Measurements from ENCODE around the gene SCML1. TPM values are rescaled to one million over a fixed set of nuclear protein-coding genes. Genes with fewer than 3 reads are reported as not detected.

Gene SCML1
- total RNA-seq (2014; rRNA removed; shearing (Covaris generic)) (not detected in 2 replicates), total RNA-seq (2022) (not detected in 2 replicates), Bru-seq, nascent RNA (percentile 7 among the genes with signal in this experiment), BruChase-seq, experiment 1, labeled RNA remaining after a 6-hour chase (percentile 10 among the genes with signal in this experiment), BruChase-seq, experiment 2, labeled RNA remaining after a 2-hour chase (percentile 7 among the genes with signal in this experiment)
- long read RNA-seq: 0 reads

DNA sequence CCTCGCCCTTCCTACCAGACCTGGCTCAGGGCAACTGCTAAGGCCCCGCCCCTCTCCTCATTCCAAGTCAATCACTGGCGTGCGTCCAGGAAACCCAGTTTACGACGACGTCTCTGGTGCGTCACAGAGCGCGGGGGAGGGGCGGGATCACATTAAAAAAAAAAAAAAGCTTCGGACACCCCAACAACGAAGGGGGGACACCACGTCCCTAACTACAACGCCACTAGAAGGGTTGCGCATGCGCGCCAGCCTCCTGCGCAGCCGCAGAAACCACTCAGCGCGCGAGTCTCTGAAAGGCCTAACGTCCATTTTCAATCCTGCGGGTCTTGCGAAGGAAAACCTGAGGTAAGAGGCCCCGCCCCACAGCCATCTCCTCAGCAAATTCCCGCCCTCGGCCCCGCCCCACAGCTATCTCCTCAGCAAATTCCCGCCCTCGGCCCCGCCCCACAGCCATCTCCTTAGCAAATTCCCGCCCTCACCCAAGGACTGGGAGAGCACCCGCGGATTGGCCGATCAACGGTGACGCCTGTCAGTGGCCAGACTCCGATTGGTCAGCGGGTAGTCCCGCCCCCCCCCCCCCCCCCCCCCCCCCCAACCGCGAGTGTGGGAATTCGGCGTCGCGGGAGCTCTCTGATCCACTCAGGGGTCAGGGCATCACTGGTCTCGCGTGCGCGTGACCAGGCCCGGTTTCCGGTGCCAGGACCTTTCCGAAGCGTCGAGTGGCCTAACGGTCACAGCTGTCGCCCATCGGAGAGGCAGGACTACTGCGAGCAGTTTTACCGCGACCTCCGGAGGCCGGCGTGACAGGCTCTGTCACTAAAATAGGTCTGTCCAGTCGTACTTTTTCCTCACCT is at the start of gene SCML1:
Gene SCML1, plus strand, starts transcription at position 638 of the 854 bp plus-strand sequence. CDS start 6,694 bp downstream, outside the sequence.
- Histone ChIP-seq H3K4me1 (ENCODE audit: insufficient read depth, low read length, poor library complexity, severe bottlenecking) (no peaks in the 10 kb centered on the region), H3K9me2 (ENCODE audit: insufficient read depth, low read length) (no peaks in the 10 kb centered on the region), H3K27ac (ENCODE audit: low read depth, low read length, poor library complexity, severe bottlenecking) (no peak within 1 kb of the TSS), H2AFZ (ENCODE audit: low read length) (no peak within 1 kb of the TSS), H3K36me3 (ENCODE audit: insufficient read depth, low read length) (no peaks in the 10 kb centered on the region), H3K9me3 (ENCODE audit: low read length) (no peaks in the 10 kb centered on the region), H4K20me1 (ENCODE audit: insufficient read depth, low read length) (no peaks in the 10 kb centered on the region), H3K4me3 (ENCODE audit: low read depth, low read length, poor library complexity, severe bottlenecking) (no peak within 1 kb of the TSS), H3K79me2 (ENCODE audit: insufficient read depth, low read depth, low read length) (no peaks in the 10 kb centered on the region), H3K4me2 (ENCODE audit: low read length) (no peak within 1 kb of the TSS)
- intact Hi-C loops (cut with micrococcal nuclease; ENCODE audit: unreplicated experiment): no loop called here
- no peak for DNase-seq (ENCODE audit: low spot score)
- CTCF ChIA-PET (ENCODE audit: unreplicated experiment): no interaction called here
- no TSS peak for BruUV-seq (replicated peaks)
- POLR2A ChIA-PET: no interaction called here
- TF ChIP-seq, protein P1, sequence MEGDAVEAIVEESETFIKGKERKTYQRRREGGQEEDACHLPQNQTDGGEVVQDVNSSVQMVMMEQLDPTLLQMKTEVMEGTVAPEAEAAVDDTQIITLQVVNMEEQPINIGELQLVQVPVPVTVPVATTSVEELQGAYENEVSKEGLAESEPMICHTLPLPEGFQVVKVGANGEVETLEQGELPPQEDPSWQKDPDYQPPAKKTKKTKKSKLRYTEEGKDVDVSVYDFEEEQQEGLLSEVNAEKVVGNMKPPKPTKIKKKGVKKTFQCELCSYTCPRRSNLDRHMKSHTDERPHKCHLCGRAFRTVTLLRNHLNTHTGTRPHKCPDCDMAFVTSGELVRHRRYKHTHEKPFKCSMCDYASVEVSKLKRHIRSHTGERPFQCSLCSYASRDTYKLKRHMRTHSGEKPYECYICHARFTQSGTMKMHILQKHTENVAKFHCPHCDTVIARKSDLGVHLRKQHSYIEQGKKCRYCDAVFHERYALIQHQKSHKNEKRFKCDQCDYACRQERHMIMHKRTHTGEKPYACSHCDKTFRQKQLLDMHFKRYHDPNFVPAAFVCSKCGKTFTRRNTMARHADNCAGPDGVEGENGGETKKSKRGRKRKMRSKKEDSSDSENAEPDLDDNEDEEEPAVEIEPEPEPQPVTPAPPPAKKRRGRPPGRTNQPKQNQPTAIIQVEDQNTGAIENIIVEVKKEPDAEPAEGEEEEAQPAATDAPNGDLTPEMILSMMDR (conservative IDR thresholded peaks at IDR 0.05; ENCODE audit: low read length): no peak
- TF ChIP-seq EZH2phosphoT487 (IDR thresholded peaks at IDR 0.05; ENCODE audit: borderline replicate concordance, low read depth, low read length): no peak

GRCh38 chrX:17687648-17688047 is 49.6 kb upstream of the SCML1 start:
- Histone ChIP-seq H3K4me1 (ENCODE audit: insufficient read depth, low read length, poor library complexity, severe bottlenecking) (no peaks in the 10 kb centered on the region), H3K9me2 (ENCODE audit: insufficient read depth, low read length) (no peaks in the 10 kb centered on the region), H3K4me3 (ENCODE audit: low read depth, low read length, poor library complexity, severe bottlenecking) (no peak overlapping the region), H3K9me3 (ENCODE audit: low read length) (no peaks in the 10 kb centered on the region), H3K4me2 (ENCODE audit: low read length) (no peak overlapping the region), H3K36me3 (ENCODE audit: insufficient read depth, low read length) (no peaks in the 10 kb centered on the region), H3K79me2 (ENCODE audit: insufficient read depth, low read depth, low read length) (no peaks in the 10 kb centered on the region), H4K20me1 (ENCODE audit: insufficient read depth, low read length) (no peaks in the 10 kb centered on the region), H2AFZ (ENCODE audit: low read length) (no peak overlapping the region), H3K27ac (ENCODE audit: low read depth, low read length, poor library complexity, severe bottlenecking) (no peak overlapping the region)
- no peak for TF ChIP-seq EZH2phosphoT487 (IDR thresholded peaks at IDR 0.05; ENCODE audit: borderline replicate concordance, low read depth, low read length)
- TF ChIP-seq, protein P1 (conservative IDR thresholded peaks at IDR 0.05; ENCODE audit: low read length): no peak
- CTCF ChIA-PET (ENCODE audit: unreplicated experiment): no interaction called here
- intact Hi-C loops (cut with micrococcal nuclease; ENCODE audit: unreplicated experiment): no loop called here
- no peak for DNase-seq (ENCODE audit: low spot score)
- POLR2A ChIA-PET: no interaction called here
- BruUV-seq (replicated peaks): no TSS peak

DNA sequence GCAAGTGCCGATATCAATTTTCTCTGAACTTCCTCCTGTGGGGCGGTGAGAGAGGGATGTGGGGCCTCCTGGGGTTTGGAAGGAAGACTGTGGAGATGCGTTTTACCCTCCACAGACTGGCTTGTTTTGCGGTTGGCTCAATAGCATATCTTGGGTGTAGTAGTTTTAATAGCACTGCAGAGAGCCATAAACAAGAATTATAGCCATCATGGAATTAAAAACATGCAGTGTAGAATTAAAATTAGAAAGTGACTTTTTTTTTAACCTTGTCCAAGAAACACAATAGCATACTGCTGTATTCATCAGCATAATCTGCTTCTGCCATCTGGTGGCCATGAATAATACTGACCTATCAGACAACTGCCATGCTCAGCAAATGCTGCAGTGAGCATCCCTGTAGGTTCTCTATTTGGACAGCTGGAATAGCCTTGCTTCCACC is 47.3 kb upstream of the SCML1 start:
- H4K20me1 ChIP-seq (ENCODE audit: insufficient read depth, low read length): no peaks in the 10 kb centered on the region
- TF ChIP-seq EZH2phosphoT487 (IDR thresholded peaks at IDR 0.05; ENCODE audit: borderline replicate concordance, low read depth, low read length): no peak
- TF ChIP-seq, protein P1 (conservative IDR thresholded peaks at IDR 0.05; ENCODE audit: low read length): peak; percentile 72
- H3K36me3 ChIP-seq (ENCODE audit: insufficient read depth, low read length): no peaks in the 10 kb centered on the region
- no peaks in the 10 kb centered on the region for H3K4me1 ChIP-seq (ENCODE audit: insufficient read depth, low read length, poor library complexity, severe bottlenecking)
- intact Hi-C loops (cut with micrococcal nuclease; ENCODE audit: unreplicated experiment): no loop called here
- no peak overlapping the region for H2AFZ ChIP-seq (ENCODE audit: low read length)
- no peak overlapping the region for H3K4me3 ChIP-seq (ENCODE audit: low read depth, low read length, poor library complexity, severe bottlenecking)
- DNase-seq (ENCODE audit: low spot score): peak; percentile 36
- POLR2A ChIA-PET: no interaction called here
- H3K79me2 ChIP-seq (ENCODE audit: insufficient read depth, low read depth, low read length): no peaks in the 10 kb centered on the region
- H3K9me3 ChIP-seq (ENCODE audit: low read length): no peaks in the 10 kb centered on the region
- no peak overlapping the region for H3K27ac ChIP-seq (ENCODE audit: low read depth, low read length, poor library complexity, severe bottlenecking)
- H3K9me2 ChIP-seq (ENCODE audit: insufficient read depth, low read length): no peaks in the 10 kb centered on the region
- no TSS peak for BruUV-seq (replicated peaks)
- CTCF ChIA-PET (ENCODE audit: unreplicated experiment): no interaction called here
- H3K4me2 ChIP-seq (ENCODE audit: low read length): no peak overlapping the region

Data from OCI-LY7 (cell line).